ENCODE measurements around the gene TMEM63A.

Gene TMEM63A

DNA sequence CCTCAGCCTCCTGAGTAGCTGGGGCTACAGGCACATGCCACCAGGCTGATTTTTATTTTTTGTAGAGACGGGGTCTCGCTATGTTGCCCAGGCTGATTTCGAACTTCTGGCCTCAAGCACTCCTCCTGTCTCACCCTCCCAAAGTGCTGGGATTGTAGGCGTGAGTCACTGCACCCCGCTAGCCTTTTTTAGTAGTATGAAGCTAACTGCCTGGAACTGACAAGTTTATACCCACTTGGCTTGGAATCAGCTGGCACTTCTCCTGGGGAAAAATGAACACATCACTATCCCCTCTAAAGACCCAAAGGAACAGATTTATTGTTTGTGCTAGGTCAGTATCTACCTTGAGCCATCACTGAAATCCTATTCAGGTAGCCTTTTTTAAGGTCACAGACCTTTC lies 19.0 kb downstream of the TMEM63A start:
- DNase-seq: no peak

DNA sequence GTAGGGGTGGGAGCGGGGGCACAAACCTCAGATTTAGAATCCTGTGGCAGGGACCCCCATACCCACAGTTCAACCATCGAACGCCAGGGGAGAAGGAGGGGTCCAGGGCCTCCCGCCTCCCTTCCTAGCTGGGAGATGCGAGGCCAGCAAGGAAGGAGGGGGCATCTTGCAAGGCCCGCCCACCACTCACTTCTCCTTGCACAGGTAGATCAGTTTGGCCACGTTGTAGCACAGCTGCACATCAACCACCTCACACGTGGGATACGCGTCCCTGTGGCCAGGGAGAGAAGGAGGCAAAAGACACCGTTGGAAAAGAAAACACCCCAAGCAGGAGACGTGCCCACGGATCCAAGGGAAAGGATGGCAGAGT lies 19.6 kb downstream of the TMEM63A start:
- DNase-seq: no peak

DNA sequence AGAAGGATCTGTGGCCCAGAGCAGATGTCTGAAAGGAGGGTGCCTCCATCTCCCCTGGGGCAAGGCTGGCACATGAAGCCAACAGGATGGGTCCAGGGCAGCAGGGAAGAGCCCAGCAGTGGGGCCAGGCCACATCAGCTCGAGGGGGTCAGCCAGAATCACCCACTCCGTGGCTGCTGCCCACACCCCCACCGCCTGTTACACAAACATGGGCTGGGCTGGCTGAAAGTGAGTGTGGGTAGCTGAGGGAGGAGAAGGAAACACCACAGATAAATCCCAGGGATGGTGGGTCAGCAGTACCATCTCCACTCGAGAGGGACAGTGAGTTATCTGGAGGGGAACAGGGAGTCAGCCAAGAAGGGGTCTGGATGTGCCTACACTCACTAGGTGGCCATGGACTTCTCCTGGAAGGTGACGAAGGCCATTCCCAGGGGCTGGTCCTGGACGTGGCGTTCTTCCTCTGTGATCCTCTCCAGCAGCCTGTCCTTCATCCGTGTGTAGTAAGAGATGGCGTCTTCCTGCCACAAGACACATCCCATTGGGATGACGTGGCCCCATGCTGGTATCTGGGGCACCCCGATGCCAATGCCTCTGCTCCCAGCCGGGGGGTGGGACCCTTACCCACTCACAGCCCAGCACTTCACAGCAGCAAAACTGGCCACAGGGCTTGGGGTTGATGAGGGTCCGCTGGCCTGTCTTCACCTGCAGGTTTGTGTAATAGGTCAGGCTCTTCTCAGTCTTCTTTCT lies 20.2 kb downstream of the TMEM63A start:
- no peak for DNase-seq

DNA sequence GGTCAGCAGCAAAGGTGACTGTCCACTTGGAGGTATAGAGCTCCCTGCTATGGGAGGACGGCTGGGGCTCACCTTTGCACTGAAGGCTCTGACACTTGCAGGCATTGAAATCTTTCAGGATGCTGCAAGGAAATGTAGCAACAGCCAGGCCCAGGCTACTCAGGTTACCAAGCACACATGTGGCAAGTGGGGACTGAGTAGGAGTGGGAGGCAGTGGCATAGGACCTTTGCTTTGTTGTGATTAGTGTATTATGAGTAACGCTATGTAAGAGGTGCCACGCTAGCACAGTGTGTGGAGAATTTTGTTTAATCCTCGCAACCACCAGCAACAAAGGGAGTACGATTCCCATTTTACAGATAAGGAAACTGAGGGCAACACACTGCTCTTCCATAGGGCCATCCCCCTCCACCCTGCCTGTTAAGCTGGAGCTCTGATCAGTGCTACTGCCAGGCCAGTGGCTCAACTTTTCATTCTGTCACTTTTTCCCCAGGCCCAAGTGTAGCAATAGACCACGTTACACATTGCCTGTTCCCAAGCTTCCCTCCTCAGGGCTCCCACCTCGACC lies 21.2 kb downstream of the TMEM63A start:
- no peak for DNase-seq

DNA sequence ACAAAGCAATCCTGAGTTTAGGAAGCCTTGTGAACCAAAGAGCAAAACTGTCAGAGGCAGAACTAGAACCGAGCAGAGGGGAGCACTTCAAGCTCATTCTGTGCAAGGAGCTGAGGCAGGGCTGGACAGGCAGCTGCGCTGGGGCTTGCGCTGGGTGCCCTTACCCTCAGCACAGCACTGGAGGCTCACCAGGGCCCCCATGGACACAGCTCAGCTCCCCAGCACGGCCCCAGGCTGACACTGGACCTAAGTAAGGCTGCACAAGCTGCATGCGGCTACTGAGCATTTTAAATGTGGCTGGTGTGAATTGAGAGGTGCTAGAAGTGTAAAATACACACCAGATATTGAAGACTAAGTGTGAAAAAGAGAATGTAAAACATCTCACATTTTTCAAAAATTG lies 22.1 kb downstream of the TMEM63A start:
- DNase-seq: no peak

DNA sequence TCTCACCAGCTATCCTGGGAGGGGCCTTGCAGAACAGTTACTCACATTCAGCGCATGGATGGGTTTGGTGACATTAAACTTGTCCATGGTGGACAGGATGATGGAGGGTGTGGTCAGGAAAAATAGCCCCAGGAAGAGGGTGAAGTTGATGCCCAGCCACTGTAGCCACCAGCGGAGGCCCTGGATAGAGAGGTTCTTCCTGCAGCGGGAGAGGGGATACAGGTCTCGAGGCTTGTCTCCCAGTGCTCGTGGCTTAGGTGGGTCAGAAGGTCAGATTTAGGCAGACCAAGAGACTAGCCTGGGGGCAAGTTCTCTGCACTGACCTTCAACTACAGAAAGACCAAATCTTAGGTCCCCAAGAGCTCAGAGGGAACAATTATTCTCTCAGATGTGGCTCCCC lies 23.0 kb downstream of the TMEM63A start:
- DNase-seq: no peak

DNA sequence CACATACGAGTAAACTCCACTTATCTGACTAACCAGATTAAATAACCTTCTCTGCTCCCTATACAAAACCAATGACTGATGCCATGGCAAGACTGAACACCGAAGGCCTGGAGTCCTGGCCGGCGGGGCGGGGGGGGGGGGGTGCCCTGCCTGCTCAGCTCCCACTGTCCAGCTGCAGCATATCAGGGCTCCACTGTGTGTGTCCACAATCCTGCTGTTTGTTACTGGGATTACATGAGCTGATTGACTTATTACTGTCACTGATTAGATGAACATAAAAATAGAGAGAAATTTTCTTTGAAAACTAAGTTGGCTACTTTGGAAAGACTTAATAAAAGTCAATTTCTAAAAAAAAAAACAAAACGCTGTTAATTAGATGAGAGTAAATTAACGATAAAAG lies 24.9 kb downstream of the TMEM63A start:
- no peak for DNase-seq

DNA sequence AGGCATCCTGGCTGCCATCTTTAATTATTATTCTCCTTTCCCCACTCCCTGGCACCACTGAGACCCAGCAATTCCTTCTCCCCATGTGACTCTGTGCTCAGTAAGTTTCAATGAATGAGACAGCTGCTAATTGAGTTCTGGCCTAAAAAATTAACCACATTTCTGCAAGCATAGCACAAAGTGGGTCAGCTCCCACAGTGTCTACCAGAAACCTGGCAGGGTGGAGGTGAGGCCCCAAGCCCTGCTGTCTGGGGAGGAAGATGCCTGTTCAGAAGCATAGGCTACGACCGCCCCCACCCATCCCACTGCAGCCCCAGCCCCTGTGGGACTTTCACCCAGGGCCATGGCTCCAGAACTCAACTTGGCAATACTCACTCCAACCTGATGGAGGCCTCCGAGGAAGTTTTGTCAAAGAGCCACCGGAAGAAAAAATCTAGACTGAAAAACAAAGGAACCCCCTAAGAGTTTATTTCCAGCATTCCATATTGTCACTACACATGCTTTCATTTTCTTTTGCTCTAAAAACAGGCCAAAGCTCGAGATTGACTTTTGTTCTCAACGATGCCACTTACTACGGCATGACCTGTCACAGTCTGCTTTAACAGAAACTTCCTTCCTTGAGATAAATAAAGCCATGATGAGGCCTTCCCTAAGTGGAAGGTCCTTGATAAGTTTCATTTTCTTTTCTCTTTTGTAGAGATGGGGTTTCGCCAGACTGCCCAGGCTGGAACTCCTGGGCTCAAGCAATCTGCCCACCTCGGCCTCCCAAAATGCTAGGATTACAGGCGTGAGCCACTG lies 26.5 kb downstream of the TMEM63A start:
- no peak for DNase-seq

DNA sequence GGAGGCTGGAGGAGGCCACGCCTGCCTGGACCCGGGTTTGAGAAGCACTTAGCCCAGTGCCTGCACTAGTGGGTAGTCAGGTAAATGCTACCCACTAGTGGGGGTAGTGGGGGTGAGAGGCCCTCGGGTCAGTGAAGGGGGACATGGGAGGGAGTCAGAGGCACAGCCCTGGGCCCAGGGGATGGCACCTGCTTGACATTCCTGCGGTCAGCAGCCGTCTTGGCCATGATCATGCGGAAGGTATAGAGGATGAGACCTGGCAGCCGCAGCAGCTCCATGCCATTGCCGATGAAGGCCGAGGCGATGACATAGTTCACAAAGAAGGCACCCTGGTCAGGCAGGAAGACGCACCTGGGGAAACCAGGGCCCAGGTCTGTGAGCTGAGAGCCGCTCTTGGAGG lies 28.7 kb downstream of the TMEM63A start:
- DNase-seq: no peak

DNA sequence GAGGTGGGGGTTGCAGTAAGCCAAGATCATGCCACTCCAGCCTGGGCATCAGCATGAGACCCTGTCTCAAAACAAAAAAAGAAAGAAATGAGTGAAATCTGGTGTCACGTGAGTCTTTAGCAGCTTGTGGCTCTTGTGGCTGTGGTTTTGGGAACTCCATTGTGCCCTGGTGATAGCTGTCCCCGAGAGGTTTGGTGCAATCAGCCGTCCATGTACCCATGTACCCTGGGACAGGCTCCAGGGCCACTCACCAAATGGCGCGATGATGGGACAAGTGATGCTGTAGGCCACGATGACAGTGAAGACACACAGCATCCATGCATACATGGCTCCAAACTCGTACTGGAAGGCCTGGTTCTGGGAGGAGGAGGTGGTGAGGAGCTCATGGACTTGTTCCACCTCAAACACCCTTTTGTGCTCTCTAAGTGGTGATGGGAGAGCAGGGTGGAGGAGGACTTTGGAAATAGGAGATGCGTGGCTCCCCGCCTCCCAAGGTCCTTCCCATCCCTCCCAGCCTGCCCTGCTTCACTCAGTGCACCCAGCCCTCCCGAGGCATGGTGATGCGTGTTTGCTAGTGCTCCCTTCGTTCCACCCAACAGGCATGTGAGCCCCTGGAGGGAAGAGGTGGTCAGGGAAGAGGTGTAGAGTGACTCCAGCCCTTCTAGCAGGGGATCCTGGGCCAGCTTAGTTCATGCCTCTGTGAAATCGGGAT lies 29.6 kb downstream of the TMEM63A start:
- DNase-seq: no peak

DNA sequence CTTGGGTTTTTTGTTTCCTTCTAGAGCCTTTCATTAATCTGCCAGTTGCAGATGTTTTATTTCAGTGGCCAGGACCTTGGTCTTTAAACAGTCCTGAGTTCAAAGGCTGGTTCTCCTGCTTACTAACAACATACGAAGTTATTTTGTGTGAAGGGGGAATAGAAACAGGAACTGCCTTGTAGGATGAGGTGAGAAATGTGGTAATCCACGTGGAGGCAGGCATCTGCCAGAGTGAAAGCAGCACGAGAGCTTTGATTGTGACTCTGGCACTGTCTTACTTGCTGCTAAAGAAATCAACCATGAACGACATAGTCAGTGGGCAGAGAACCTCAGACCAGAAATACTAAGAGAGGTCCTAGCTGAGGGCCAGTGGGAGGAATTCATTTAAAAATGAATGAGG lies 30.4 kb downstream of the TMEM63A start:
- no peak for DNase-seq

DNA sequence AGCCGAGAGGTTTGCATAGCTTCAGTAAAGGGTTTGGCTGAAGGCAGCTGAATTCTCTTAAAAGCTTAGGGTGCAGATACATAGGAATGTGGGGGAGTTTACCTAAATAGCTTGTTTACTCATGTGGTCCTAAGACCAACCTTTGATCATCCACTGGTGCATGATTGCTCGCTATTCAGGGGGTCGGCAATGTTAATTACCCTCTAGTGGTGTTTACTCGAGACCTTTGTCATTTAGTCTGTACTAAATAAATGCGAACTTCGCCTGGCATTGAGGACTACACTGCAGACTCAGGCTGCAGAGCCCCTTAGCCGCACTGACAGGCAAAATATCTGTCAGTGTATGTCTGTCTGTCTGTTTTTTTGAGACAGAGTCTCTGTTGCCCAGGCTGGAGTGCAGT lies 31.8 kb downstream of the TMEM63A start:
- no peak for DNase-seq

DNA sequence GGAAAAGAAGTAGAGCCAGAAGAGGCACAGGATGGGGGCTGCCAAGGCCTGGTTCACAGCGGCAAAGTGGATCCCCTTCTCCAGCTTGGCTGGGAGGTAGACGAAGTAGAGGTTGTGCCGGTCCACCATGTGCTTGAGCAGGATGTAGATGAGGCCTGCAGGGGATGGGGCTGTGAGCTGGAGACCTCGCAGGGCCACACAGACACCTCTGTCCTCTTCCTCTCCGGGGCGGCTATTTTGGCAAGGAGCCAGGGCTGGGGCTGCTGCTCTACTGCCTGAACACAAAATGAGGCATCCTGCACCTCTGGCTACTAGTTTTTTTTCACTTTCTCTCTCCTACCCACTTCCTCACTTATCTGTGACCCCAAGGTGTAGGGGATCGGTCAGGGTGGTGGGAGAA lies 32.3 kb downstream of the TMEM63A start:
- no peak for DNase-seq

DNA sequence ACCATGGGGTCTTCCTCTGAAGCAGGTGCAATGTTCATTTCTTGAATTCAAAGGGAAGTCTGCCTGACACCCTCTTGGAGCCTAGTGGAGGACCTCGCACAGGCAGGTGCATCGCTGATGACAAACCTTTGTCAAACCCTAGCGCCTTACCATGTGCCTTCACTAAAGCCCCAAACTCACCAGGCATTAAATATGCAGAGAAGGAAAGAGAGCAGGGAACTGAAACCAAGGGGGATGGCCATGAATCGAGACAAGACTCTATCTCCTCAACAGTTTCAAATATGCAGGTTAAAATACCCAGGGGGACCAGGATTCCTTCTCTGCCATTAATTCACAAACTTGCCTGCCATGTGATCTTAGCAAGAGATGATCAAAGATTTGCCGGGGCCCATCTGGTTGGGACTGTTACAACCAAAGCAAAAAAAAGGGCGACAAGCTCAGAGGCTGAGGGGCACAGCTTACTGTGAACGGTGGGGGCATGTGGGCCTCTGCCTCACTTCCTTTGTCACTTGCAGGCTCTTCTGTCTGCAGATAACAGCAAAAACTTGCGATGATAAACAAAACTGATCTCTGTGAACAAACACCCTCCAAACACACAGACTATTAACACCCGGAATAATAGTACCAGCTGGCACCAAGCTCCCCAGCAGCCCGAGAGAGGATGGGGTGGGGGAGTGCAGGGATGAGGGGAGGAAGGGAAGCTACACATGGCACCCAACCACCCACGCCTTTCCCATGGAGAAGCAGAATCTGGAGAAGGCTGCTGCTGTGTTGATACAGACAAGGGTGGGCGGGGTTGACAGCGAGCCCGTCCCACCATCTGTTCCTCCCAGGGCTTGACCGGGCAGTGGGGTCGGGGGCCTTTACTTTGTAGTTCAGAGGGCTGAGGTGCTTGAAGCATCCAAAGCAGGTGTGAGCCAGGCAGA lies 33.9 kb downstream of the TMEM63A start:
- no peak for DNase-seq

DNA sequence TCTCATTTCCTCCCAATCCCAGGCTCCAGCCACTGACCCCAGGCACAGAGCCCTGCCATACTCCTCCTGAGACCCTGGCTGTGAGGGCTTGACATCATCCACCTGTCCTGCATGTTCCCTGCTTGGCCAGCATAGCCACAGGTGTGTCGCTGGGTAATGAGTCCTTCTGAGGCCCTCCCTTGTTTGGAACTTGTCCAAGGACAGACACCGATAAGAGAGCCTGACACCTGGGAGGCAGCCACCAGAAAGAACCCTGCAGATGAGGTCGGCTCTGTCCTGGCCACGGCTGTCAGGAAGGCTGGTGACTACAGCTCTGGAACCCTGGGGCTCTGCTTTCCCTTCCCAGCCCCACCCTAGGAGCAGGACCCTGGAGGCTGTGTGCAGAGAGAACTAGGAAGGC lies 34.6 kb downstream of the TMEM63A start:
- DNase-seq: no peak

DNA sequence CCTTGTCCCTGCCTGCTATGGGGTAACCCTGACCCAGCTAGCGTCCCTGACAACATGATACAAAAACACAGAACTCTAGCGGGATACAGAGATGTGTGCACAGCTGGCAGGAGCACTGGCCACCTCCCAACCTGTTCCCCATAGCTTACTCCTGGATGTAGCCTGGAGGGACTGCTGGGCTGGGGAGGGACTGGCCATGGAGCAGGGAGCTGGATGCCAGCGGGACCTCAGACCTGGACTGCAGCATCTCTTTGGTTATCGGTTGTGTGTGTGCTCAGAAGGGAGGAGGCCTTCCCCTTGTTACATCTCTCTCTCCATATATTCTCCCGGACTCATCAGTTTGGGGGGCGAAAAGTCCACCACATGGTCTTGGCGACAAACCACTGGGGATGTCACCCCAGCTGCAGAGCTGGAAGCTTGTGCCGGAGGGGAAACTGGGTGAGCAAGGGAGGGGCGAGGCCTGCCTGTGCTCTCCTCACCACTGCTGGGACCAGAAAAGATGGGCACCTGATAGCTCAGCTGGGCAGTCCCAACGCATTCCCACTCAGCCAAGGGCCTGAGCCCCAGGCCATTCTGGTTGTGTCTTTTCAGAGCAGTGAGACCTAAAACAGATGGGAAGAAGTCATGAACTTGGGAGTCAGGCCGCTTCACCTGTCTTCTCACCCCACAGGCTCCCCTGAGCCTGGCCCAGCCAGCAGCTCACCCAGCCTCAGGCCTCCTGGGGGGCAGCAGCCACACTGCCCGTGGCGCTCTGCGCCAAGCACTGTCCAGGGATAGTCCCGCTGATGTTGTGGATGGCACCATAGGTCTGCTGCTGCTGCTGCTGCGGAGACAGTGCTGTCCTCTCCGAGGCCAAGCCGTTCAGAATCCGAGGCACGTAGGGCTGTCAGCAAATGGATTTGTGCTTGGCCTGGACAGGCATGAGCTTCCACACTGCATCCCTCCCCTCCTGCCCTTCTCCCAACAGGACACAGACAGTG lies 35.6 kb downstream of the TMEM63A start:
- no peak for DNase-seq

DNA sequence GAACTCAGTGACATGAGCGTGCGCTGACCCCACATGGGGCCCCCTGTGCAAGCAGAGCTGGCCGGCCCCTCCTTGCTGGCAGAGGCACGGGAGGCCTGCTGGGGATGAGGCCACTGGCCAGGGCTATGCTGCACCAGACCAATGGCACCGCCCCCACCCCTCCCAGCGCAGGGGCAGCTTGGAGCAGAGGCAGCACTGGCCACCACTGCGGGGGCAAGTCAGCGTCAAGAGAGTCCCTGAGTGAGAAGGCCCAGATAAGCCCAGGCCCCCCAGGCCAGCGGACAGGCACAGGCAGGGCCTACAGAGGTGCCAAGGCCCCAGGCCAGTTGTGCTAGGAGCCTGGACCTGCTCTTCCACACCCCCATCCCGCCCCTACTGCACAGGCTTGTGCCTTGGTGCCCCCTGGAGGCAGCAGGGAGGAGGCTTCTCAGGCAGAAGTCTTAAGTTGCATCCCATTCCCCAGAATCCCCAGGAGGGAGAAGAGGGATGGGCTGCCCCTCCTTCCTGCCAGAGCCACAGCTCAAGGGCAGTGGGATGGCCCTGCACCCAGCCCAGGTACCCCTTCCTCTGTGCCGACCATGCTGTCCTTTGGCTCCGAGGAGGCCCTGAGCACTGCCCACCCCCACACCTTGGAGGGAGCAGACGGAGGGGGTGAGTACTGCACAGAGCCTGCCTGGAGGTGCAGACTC lies 36.5 kb downstream of the TMEM63A start:
- DNase-seq: peak; percentile 66

DNA sequence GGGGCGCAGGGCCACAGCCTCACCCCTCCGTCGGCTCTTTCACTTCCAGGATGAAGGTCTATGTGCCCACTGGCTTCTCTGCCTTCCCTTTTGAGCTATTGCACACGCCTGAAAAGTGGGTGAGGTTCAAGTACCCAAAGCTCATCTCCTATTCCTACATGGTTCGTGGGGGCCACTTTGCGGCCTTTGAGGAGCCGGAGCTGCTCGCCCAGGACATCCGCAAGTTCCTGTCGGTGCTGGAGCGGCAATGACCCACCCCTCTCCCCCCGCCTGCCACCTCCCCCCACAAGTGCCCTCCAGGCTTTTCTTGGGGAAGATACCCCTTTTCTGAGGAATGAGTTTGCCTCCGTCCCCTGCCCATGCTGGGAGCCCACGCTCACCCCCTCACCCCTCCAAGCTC lies 37.1 kb downstream of the TMEM63A start:
- DNase-seq: no peak

DNA sequence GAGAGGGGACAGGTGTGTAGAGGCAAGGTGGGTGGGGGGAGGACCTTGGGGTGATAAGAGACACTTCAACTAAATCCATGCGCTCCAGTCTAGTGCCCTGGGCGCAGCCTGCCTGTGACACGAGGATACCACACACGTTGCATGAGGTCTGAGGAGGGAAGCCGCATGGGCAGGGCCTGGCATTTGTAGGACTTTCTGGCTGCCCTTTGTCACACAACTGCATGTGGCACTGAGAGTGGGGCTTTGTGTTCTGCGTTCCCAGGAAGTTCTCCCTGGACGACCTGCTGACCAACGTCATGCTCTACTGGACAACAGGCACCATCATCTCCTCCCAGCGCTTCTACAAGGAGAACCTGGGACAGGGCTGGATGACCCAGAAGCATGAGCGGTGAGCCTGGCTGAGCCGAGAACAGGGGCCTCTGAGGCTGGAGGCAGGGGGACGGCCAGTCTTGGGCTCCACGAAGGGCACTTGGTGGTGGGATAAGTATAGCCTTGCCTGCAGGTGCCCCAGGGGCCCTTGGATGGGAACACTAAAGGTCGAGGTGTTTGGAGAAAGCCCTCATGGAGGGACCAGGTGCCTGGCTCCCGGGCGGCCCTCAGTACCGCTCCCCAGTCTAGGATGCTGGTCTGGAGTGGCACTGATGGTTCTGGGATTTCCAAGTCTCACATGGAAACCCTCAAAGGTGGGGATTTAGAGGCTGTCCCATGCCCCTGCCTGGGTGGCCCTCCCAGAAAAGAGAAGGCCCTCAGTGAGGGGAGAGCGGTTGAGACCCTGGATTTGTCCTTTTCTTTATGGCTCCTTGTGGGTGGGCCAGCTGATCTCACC lies 37.7 kb downstream of the TMEM63A start:
- no peak for DNase-seq

DNA sequence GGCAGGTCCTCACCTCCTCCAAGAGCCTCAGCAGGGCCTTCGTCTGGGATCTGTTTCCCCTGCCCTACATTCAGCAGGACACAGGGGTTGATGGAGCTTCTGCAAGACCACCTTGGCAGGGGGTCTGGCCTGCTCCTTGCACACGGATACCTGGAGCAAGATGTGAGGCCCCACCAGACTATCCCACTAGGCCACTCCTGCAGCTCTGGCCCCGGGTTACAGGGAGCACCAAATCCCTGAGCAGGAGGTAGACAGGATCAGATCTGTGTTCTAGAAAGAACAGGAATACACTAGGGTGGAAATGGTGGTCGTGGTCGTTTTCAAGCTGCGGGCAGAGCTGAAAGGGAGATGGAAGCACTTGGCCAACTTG lies 38.8 kb downstream of the TMEM63A start:
- no peak for DNase-seq

Measured in 8988T (cell line).